Ovary (tissue), 3 donors: ENCODE results near the gene EPHB1.

Experiments used
- EP300 ChIP-seq: sonication (generic); formaldehyde crosslinking; IDR thresholded peaks from one replicate; pipeline ENCODE4 v1.6.1; 2017; ENCODE audit warnings: antibody characterized with exemption
- POLR2A ChIP-seq: fragments of 450-650 bp; IDR thresholded peaks from one replicate; pipeline ENCODE4 v1.6.1; 2017; ENCODE audit warnings: antibody characterized with exemption, mild to moderate bottlenecking, moderate library complexity
- TF ChIP-seq, protein P1 (sequence below), 3 donors: fragments of 450-650 bp in 2 of 3; fragments of 200-600 bp in 1 of 3; IDR thresholded peaks; one replicate each; pipeline versions ENCODE4 v1.5.1 to v1.8.0; 2016 to 2022; ENCODE audit warnings: antibody characterized with exemption in 3 of 3, mild to moderate bottlenecking in 1 of 3
- donor health status: DM: no; HTN: no; CAD: no.

DNA sequence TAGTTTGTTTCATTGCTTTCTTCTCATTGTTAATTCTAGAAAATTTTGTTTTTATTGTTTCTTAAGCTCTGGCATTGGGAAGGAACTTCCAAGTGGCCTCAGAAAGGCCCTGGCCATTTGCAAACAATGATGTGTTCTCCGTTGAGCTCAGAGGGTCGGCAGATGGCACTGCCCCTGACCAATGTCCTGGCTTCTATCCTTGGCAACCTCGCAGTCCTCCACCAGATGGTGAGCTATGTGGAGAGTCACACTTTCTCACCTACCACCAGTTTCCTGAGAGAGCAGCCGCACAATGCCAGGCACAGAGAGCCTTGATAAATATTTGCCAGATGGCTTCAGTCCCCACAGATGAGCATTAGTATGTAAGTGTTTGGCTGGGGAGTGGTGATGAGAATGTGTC is 343.7 kb downstream of the EPHB1 start:
- TF ChIP-seq POLR2A: no peak
- TF ChIP-seq, protein P1, sequence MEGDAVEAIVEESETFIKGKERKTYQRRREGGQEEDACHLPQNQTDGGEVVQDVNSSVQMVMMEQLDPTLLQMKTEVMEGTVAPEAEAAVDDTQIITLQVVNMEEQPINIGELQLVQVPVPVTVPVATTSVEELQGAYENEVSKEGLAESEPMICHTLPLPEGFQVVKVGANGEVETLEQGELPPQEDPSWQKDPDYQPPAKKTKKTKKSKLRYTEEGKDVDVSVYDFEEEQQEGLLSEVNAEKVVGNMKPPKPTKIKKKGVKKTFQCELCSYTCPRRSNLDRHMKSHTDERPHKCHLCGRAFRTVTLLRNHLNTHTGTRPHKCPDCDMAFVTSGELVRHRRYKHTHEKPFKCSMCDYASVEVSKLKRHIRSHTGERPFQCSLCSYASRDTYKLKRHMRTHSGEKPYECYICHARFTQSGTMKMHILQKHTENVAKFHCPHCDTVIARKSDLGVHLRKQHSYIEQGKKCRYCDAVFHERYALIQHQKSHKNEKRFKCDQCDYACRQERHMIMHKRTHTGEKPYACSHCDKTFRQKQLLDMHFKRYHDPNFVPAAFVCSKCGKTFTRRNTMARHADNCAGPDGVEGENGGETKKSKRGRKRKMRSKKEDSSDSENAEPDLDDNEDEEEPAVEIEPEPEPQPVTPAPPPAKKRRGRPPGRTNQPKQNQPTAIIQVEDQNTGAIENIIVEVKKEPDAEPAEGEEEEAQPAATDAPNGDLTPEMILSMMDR (IDR thresholded peaks at IDR 0.05): no peak
- TF ChIP-seq EP300: no peak
